IMR-90 (cell line): Measurements from ENCODE around the gene TMTC1. TPM values are rescaled to one million over a fixed set of nuclear protein-coding genes. Genes with fewer than 3 reads are reported as not detected.

ENCODE experiments used
- ATAC-seq: fragments of 200-7000 bp; cut with Tn5 transposase; 2 replicates; pipeline ENCODE4 v1.9.1; 2020; ENCODE audit warnings: low read depth, mild to moderate bottlenecking, moderate library complexity
- BruUV-seq: library from RNA; stranded (reverse); fragments of 400-500 nt; replicated peaks from 2 replicates; lab custom pipeline; 2021; lab: Mats Ljungman, UMichigan
- CTCF ChIA-PET: fragments of 300-600 bp; formaldehyde crosslinking; extraction: SDS; loops from one replicate; lab custom pipeline; 2021; ENCODE audit warnings: antibody characterized with exemption; lab: Yijun Ruan, JAX
- POLR2A ChIA-PET: fragments of 300-600 bp; sonication (Branson Sonifier 250); formaldehyde crosslinking; loops from one replicate; lab custom pipeline; 2022; ENCODE audit warnings: antibody characterized with exemption; ENCODE audit not compliant: unreplicated experiment; lab: Charles Lee
- DNase-seq: peaks from one replicate; pipeline ENCODE4 v3.0.0; 2013
- H2AFZ ChIP-seq: replicated peaks from 2 replicates; pipeline ENCODE3; 2013; ENCODE audit warnings: low read length, mild to moderate bottlenecking; ENCODE audit not compliant: poor library complexity
- H2AK5ac ChIP-seq: 2 replicates; pipeline ENCODE4 v1.6.1; 2013; ENCODE audit warnings: low read depth, low read length, inconsistent platforms
- H2AK9ac ChIP-seq: replicated peaks from 2 replicates; pipeline ENCODE3; 2013; ENCODE audit warnings: mild to moderate bottlenecking, low read depth, low read length, moderate library complexity; ENCODE audit not compliant: poor library complexity
- H2BK120ac ChIP-seq: 2 replicates; pipeline ENCODE4 v1.6.1; 2013; ENCODE audit warnings: low read depth, low read length, inconsistent platforms
- H2BK15ac ChIP-seq: 3 replicates; pipeline ENCODE4 v1.6.1; 2013; ENCODE audit warnings: low read depth, low read length, inconsistent platforms
- H2BK20ac ChIP-seq: 2 replicates; pipeline ENCODE4 v1.6.1; 2013; ENCODE audit warnings: low read depth, mild to moderate bottlenecking, inconsistent platforms, low read length, moderate library complexity
- H2BK5ac ChIP-seq: 2 replicates; pipeline ENCODE4 v1.6.1; 2013; ENCODE audit warnings: mild to moderate bottlenecking, low read depth, low read length, inconsistent platforms; ENCODE audit not compliant: poor library complexity, severe bottlenecking
- H3K14ac ChIP-seq: replicated peaks from 2 replicates; pipeline ENCODE4 v1.6.1; 2013; ENCODE audit warnings: low read depth, low read length, inconsistent platforms
- H3K18ac ChIP-seq: 2 replicates; pipeline ENCODE4 v1.6.1; 2013; ENCODE audit warnings: low read depth, low read length, control low read depth
- H3K23ac ChIP-seq: 2 replicates; pipeline ENCODE4 v1.6.1; 2013; ENCODE audit warnings: low read depth, low read length, inconsistent platforms
- H3K27ac ChIP-seq: 2 replicates; pipeline ENCODE4 v1.5.1; 2013; ENCODE audit warnings: mild to moderate bottlenecking, control low read depth, low read length; ENCODE audit not compliant: insufficient read depth
- H3K27me3 ChIP-seq: 2 replicates; pipeline ENCODE4 v1.6.1; 2013; ENCODE audit warnings: low read length; ENCODE audit not compliant: control insufficient read depth, insufficient read depth
- H3K36me3 ChIP-seq: 2 replicates; pipeline ENCODE4 v1.6.1; 2013; ENCODE audit warnings: low read length, mixed read lengths; ENCODE audit not compliant: control insufficient read depth, insufficient read depth
- H3K4ac ChIP-seq: 2 replicates; pipeline ENCODE4 v1.6.1; 2013; ENCODE audit warnings: low read depth, low read length, inconsistent platforms
- H3K4me1 ChIP-seq: 2 replicates; pipeline ENCODE4 v1.6.1; 2013; ENCODE audit warnings: low read length, mixed read lengths; ENCODE audit not compliant: control insufficient read depth, insufficient read depth
- H3K4me2 ChIP-seq: 2 replicates; pipeline ENCODE4 v1.6.1; 2013; ENCODE audit warnings: low read depth, mild to moderate bottlenecking, control low read depth, low read length, moderate library complexity
- H3K4me3 ChIP-seq: 2 replicates; pipeline ENCODE4 v1.5.1; 2013; ENCODE audit warnings: low read depth, mild to moderate bottlenecking, control low read depth, low read length, moderate library complexity; ENCODE audit not compliant: insufficient read depth
- H3K56ac ChIP-seq: 2 replicates; pipeline ENCODE4 v1.6.1; 2013; ENCODE audit warnings: low read length, inconsistent platforms; ENCODE audit not compliant: insufficient read depth; ENCODE audit errors: extremely low read depth
- H3K79me1 ChIP-seq, 2 experiments: 2 replicates each; pipeline ENCODE4 v1.6.1; 2013; ENCODE audit warnings: low read length in 2 of 2, inconsistent platforms in 1 of 2, low read depth in 1 of 2
- H3K9ac ChIP-seq: 2 replicates; pipeline ENCODE4 v1.6.1; 2013; ENCODE audit warnings: low read depth, low read length, control low read depth
- H3K9me1 ChIP-seq: 2 replicates; pipeline ENCODE4 v1.6.1; 2013; ENCODE audit warnings: low read length, inconsistent platforms; ENCODE audit not compliant: insufficient read depth
- H3K9me3 ChIP-seq: 2 replicates; pipeline ENCODE4 v1.6.1; 2013; ENCODE audit warnings: low read length; ENCODE audit not compliant: control insufficient read depth, insufficient read depth
- H4K20me1 ChIP-seq: 2 replicates; pipeline ENCODE4 v1.6.1; 2013; ENCODE audit warnings: low read length, inconsistent platforms; ENCODE audit not compliant: insufficient read depth
- H4K5ac ChIP-seq: 2 replicates; pipeline ENCODE4 v1.6.1; 2013; ENCODE audit warnings: mild to moderate bottlenecking, low read depth, low read length, control low read depth
- H4K8ac ChIP-seq, 2 experiments: 2 replicates each; pipeline ENCODE4 v1.6.1; 2013; ENCODE audit warnings: low read depth in 2 of 2, low read length in 2 of 2, control low read depth in 1 of 2, inconsistent platforms in 1 of 2
- H4K91ac ChIP-seq: 2 replicates; pipeline ENCODE4 v1.6.1; 2013; ENCODE audit warnings: low read depth, low read length, inconsistent platforms; ENCODE audit not compliant: insufficient read depth
- CEBPB ChIP-seq: IDR thresholded peaks from 2 replicates; pipeline ENCODE4 v1.6.1; 2012; ENCODE audit warnings: low read depth, low read length, improper control_type of control experiment
- CTCF ChIP-seq: conservative IDR thresholded peaks from 2 replicates; pipeline ENCODE4 v1.5.1; 2012; ENCODE audit warnings: mild to moderate bottlenecking, low read depth, low read length, improper control_type of control experiment
- FOS ChIP-seq: fragments of 150-350 bp; IDR thresholded peaks from 2 replicates; pipeline ENCODE4 v1.6.1; 2016; ENCODE audit warnings: low read depth, low read length
- MXI1 ChIP-seq: IDR thresholded peaks from 2 replicates; pipeline ENCODE4 v1.6.1; 2012; ENCODE audit warnings: low read depth, mild to moderate bottlenecking, low read length, moderate library complexity, borderline replicate concordance
- NFE2L2 ChIP-seq: fragments of 150-350 bp; IDR thresholded peaks from 2 replicates; pipeline ENCODE4 v1.6.1; 2016; ENCODE audit warnings: low read depth, mild to moderate bottlenecking, low read length
- RAD21 ChIP-seq: IDR thresholded peaks from 2 replicates; pipeline ENCODE4 v1.6.1; 2012; ENCODE audit warnings: low read length, improper control_type of control experiment
- RCOR1 ChIP-seq: IDR thresholded peaks from 2 replicates; pipeline ENCODE4 v1.6.1; 2012; ENCODE audit warnings: mild to moderate bottlenecking, low read length, improper control_type of control experiment; ENCODE audit not compliant: insufficient replicate concordance
- RFX5 ChIP-seq: IDR thresholded peaks from 2 replicates; pipeline ENCODE4 v1.8.0; 2012; ENCODE audit warnings: low read depth, mild to moderate bottlenecking, low read length, moderate library complexity
- USF2 ChIP-seq: fragments of 150-350 bp; IDR thresholded peaks from 2 replicates; pipeline ENCODE4 v1.6.1; 2017; ENCODE audit warnings: mild to moderate bottlenecking, antibody characterized with exemption, low read length, low read depth
- WGBS, 2 experiments: methylation state at CpG; one replicate each; pipeline versions ENCODE4 v1.1.5 to v1.1.7; 2013; ENCODE audit warnings: missing lambda C conversion rate in 2 of 2; ENCODE audit not compliant: insufficient read length in 1 of 2; ENCODE audit errors: extremely low coverage in 2 of 2; 5-methylcytosine and 5-hydroxymethylcytosine counted together
- dilution Hi-C: fragments of 300-500 bp; cut with HindIII; formaldehyde crosslinking; loops from one replicate; pipeline ENCODE4 v1.14.3; 2018; ENCODE audit warnings: low sequenced_read_pairs; ENCODE audit not compliant: unreplicated experiment
- in situ Hi-C: fragments of 300-500 bp; cut with MboI; formaldehyde crosslinking; loops from 3 replicates; pipeline ENCODE4 v1.14.3; 2019; ENCODE audit warnings: low sequenced_read_pairs, inconsistent platforms, mixed read lengths
- intact Hi-C: fragments of 100-400 bp; cut with micrococcal nuclease; formaldehyde crosslinking; loops from 2 replicates; pipeline ENCODE4 v1.10.0; 2022
- polyA plus RNA-seq, 3 experiments: library from polyadenylated mRNA; depleted of rRNA; stranded (reverse); fragments of >200 nt; gene quantifications; 2 replicates each; pipeline ENCODE4 v1.2.3, GENCODE V29; 2012; ENCODE audit warnings: low replicate concordance in 1 of 3
- total RNA-seq: library from RNA; depleted of rRNA; stranded (reverse); fragments of >200 nt; gene quantifications from 2 replicates; pipeline ENCODE4 v1.2.3, GENCODE V29; 2012

TMTC1 gene
- total and polyA plus RNA-seq, 2 of the 4 experiments (the other 2 are of a cell fraction) = 12.5 to 36.4 TPM

GRCh38 chr12:29733060-29733459 is 50.7 kb downstream of the TMTC1 start:
- no CpG with 5 or more reads among the region's 3 CpGs for whole genome bisulfite sequencing, 2 experiments
- H3K56ac ChIP-seq = no peak overlapping the region
- dilution Hi-C loops (no loop called here), in situ Hi-C loops (no loop called here), intact Hi-C loops (no loop called here)
- no peak overlapping the region for H3K4me2 ChIP-seq
- POLR2A ChIA-PET = no interaction called here
- H3K4me3 ChIP-seq = no peak overlapping the region
- H3K9me3 ChIP-seq = no peaks in the 10 kb centered on the region
- peak overlapping the region; percentile 9; the same call in 1 of the 3 replicates for H2BK15ac ChIP-seq
- H3K36me3 ChIP-seq = peaks cover 18% of the 10 kb centered on the region
- peak; percentile 43 for DNase-seq
- H4K20me1 ChIP-seq = no peaks in the 10 kb centered on the region
- CTCF ChIA-PET = interaction anchor here (0.5 to 0.8 kb wide), 2 partner anchors 9 to 188 kb away, joined by 3 read pairs; no protein-coding TSS in a partner anchor
- H3K4me1 ChIP-seq = peaks cover 3% of the 10 kb centered on the region
- H2BK5ac ChIP-seq = no peak overlapping the region
- BruUV-seq = no TSS peak
- H3K14ac ChIP-seq = peak overlapping the region; percentile 27; the same call in 1 of the 2 replicates
- H3K23ac ChIP-seq = 0 out of 2 replicates have a peak overlapping the region, but pooled peaks have one; percentile 18
- TF ChIP-seq USF2 (no peak), CEBPB (peak; percentile 60), RFX5 (no peak), CTCF (no peak), NFE2L2 (peak; percentile 62; the same call in 1 of the 2 replicates), FOS (no peak), MXI1 (no peak), RCOR1 (no peak), RAD21 (no peak)
- no peak overlapping the region for H3K9ac ChIP-seq
- 0 out of 2 replicates have a peak overlapping the region, but pooled peaks have one; percentile 8 for H2BK120ac ChIP-seq
- H4K91ac ChIP-seq = no peak overlapping the region
- H3K9me1 ChIP-seq = peaks cover 11% of the 10 kb centered on the region; the same call in 1 of the 2 replicates
- no peak overlapping the region for H2AK5ac ChIP-seq
- no peak overlapping the region for H2AFZ ChIP-seq
- H3K79me1 ChIP-seq = peaks cover 4 to 39% of the 10 kb centered on the region in 2 experiments; a peak in 2 of 4 replicates
- peak overlapping the region; percentile 41 for H3K4ac ChIP-seq
- no peaks in the 10 kb centered on the region for H3K27me3 ChIP-seq
- peak overlapping the region; percentile 79; the same call in 1 of the 2 replicates for H4K5ac ChIP-seq
- H3K27ac ChIP-seq = no peak overlapping the region
- peak overlapping the region; percentile 69; the same call in 1 of the 2 replicates for H2BK20ac ChIP-seq
- peak; percentile 46 for ATAC-seq
- H3K18ac ChIP-seq = peak overlapping the region; percentile 42; the same call in 1 of the 2 replicates
- peak overlapping the region in 1 of 2 experiments; percentile 46; a peak in 1 of 4 replicates for H4K8ac ChIP-seq
- no peak overlapping the region for H2AK9ac ChIP-seq
